Stimulated activated CD4-positive, alpha-beta T cell treated with anti-CD3 and anti-CD28 coated beads, Interleukin-15, amount 100 ng/mL, for 24 hours (primary cell): ENCODE measurements around the gene KBTBD12.

Source experiments
- DNase-seq: peaks from one replicate; pipeline ENCODE4 v3.0.0-alpha.2; 2020

The KBTBD12 gene

GRCh38 chr3:128021768-128022372 lies 106.8 kb downstream of the KBTBD12 start:
- DNase-seq = no peak

DNA sequence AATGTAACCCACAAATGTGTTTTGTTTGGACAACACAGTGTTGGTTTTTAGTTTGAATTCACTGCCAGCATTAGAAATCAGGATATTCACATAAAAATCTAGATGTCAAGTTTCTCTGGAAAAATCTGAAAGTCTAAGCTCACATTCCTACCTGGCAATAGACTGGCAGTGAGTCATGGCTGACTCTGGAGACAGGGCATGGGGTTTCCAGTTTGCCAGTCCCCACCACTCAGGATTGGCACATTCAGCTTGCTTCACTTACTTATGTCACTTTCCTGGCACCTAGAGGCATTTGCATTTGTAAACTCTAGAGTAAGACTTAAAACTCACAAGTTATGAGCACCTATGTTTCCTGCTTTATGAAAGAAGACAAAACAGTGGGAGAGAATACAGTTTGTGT lies 118.1 kb downstream of the KBTBD12 start:
- no peak for DNase-seq

GRCh38 chr3:128036119-128036518 lies 121.1 kb downstream of the KBTBD12 start:
- DNase-seq = no peak
